ENCODE results near the gene SKIC8.

- TF ChIP-seq, protein P1, sequence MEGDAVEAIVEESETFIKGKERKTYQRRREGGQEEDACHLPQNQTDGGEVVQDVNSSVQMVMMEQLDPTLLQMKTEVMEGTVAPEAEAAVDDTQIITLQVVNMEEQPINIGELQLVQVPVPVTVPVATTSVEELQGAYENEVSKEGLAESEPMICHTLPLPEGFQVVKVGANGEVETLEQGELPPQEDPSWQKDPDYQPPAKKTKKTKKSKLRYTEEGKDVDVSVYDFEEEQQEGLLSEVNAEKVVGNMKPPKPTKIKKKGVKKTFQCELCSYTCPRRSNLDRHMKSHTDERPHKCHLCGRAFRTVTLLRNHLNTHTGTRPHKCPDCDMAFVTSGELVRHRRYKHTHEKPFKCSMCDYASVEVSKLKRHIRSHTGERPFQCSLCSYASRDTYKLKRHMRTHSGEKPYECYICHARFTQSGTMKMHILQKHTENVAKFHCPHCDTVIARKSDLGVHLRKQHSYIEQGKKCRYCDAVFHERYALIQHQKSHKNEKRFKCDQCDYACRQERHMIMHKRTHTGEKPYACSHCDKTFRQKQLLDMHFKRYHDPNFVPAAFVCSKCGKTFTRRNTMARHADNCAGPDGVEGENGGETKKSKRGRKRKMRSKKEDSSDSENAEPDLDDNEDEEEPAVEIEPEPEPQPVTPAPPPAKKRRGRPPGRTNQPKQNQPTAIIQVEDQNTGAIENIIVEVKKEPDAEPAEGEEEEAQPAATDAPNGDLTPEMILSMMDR (conservative IDR thresholded peaks at IDR 0.05): no peak; the same call in 1 of the 2 replicates
- TF ChIP-seq ZFX (IDR thresholded peaks at IDR 0.05): no peak
Observed at GRCh38 chr15:78284758-78285157, 14.7 kb downstream of the SKIC8 start.
